Endothelial cell of coronary artery (primary cell): ENCODE data around the gene MAEA. TPM values are rescaled to one million over a fixed set of nuclear protein-coding genes. Genes with fewer than 3 reads are reported as not detected.

Source experiments
- total RNA-seq: library from RNA; depleted of rRNA; stranded (reverse); fragments of >200 nt; gene quantifications from 2 replicates; pipeline ENCODE4 v1.2.3, GENCODE V29; 2014

The MAEA gene
- 63.3 and 69.7 TPM in 2 replicates for total RNA-seq

DNA sequence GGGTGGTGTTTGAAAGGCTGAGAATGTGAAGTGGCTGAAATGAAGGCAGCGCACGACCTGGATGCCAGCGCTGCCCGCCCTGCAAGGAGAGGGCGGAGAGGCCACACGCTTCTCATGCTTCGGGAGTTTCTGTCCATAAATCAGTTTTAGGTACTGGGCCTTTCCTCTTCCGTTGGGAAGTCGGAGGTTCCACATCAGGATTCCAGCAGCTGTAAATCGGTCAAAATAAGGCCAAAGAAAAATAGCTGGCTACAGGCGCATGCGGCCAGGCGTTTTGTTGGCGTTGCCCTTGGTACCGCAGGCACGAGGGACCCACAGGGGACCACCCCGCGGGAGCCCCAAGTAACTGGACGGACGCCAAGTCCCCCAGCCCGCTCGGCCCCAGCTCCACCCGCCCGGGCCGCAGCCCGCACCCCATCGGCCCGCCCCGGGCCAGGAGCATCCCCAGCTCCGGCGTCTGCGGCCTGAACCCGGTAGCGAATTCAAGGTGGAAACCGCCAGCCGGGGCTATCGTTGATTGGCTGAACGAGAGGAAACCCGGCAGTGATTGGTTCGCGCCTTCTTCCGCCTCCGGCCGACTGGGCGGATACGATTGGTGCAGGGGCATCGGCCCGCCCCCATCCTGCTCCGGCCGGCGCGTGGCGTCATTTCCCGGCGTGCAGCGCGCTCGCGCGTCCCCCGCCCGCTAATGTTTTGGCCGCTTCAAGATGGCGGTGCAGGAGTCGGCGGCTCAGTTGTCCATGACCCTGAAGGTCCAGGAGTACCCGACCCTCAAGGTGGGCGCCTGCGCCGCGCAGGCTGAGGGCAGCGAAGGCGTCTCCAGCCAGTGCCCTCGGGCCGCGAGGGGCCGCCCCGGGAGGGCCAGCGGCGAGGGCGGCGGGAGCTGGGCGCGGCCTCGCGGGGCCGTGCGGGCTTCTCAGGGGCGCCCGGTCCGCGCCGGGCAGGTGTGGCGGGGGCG lies at the start of gene MAEA:
Gene MAEA (plus strand): TSS at position 685 of the 958 bp plus-strand sequence. CDS start 23 bp downstream, at position 708.

DNA sequence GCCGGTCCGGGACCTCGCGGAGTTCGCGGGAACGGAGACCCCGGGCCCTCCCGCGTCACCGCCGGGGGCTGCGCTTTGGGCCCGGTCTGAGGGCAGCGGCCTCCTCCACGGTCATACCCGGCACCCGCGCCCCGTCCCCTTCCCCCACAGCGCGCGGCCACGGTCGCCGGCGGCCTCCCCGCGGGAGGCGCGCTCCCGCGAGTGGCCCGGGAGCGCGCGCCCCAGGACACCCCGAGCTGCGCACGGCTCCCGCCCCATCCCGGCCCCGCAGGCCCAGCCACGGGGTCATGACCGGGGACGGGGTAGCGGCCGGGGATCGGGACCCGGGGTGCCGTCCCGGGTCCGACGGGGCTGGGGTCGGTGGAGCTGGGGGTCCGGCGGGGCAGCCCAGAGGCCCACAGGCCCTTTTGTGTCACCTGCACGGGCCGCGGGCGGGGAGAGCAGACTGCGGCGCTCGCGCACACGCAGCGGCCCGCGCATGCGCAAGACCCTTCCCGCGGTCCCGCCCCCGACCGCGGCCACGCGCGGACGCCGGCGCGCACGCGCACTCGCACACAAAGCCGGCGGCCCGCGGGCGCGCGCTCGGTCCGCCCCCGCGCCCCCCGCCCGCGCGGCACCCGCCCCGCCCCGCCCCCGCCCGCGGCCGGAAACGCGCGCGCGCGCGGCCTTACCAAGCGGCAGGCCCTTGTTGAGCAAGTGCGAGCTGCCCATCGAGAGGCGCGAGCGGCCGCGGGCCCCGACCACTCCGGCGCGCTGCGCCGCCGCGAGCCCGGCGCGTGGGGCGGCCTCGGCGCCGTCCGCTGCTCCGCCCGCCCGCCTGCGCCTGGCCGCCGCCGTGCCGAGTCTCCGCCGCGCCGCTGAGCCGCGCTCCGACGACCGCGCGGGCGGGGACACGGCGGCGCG lies 41.2 kb upstream of the MAEA start, which contains the start of gene CTBP1:
Gene CTBP1 (minus strand): TSS at position 886 of the 903 bp plus-strand sequence. CDS start 7,799 bp downstream, outside the sequence.

DNA sequence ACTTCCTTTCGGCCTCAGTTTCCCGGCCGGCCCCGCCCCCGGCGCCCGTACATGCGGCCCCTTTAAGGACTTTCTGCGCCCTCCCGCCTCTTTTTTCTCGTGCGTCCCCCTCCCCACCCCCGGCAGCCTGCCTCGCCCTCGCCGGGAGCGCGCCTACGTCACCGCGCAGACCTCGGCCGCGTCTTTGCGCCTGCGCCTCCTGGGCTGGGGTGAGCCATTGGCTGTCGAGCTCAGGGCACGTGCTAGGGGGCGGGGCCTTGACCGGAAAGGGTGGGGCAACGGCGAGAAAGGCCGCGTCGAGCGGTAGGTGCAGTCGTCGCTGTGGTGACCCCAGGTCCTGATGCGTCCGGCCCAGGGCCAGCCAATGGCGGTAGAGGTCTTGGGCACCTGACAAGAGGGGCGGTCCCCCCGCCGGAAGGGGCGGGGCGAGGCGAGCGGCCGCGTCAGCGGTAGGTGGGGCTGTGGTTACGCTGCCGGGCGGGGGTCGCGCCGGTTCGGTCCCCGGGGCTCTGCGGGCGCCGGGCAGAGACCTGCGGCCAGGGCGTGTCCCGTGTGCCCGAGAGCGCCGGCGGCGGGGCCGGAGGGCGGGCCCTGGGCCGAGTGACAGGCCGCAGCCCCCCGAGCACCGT lies 57.2 kb downstream of the MAEA start, which contains the start of gene UVSSA:
Gene UVSSA (plus strand): TSS at position 428 of the 629 bp plus-strand sequence. CDS start 884 bp downstream, outside the sequence.

Other genes with a start within 250 kb of the MAEA start
- gene RNF212, start 176.3 kb upstream of the MAEA start, total RNA-seq: 0.09 and 0.63 TPM in 2 replicates
- gene SPON2, start 117.3 kb upstream of the MAEA start, total RNA-seq: 0.09 and 1.6 TPM in 2 replicates
- gene CTBP1, start 40.8 kb upstream of the MAEA start, total RNA-seq: 199 and 210 TPM in 2 replicates
- 3.1 and 6.6 TPM in 2 replicates for gene UVSSA, start 57.3 kb downstream of the MAEA start, total RNA-seq
- not detected in 2 replicates for gene NKX1-1, start 116.6 kb downstream of the MAEA start, total RNA-seq